GM19463 (cell line): Measurements from ENCODE around the gene SLC35F3.
"Not testable (repeated sequence)": the region's sequence is repeated elsewhere in the genome, so short reads cannot be mapped to it uniquely, and the experiment has no call there.

Source experiments
- ATAC-seq: cut with Tn5 transposase; IDR thresholded peaks from one replicate; pipeline ENCODE4 v1.9.1; 2021; ENCODE audit warnings: mild to moderate bottlenecking, moderate library complexity; ENCODE audit not compliant: unreplicated experiment

The SLC35F3 gene

DNA sequence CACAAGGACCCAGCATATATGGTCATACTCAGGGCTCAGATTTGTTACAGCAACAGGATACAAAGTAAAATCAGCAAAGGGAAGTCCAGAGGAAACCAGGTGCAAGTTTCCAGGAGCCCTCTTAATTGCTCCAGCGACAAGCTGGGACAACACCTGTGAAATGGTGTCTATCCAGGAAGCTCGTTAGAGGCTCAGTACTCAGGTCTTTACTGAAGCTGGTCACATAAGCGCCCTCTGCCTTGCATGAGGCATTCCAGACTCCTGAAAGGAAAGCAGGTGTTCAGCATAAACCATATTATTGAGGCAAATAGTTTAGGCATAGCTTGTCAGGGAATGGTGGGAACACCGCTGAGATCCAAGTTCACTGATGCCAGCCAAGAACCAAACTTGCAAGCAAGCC is 231.0 kb downstream of the SLC35F3 start:
- ATAC-seq: no peak

DNA sequence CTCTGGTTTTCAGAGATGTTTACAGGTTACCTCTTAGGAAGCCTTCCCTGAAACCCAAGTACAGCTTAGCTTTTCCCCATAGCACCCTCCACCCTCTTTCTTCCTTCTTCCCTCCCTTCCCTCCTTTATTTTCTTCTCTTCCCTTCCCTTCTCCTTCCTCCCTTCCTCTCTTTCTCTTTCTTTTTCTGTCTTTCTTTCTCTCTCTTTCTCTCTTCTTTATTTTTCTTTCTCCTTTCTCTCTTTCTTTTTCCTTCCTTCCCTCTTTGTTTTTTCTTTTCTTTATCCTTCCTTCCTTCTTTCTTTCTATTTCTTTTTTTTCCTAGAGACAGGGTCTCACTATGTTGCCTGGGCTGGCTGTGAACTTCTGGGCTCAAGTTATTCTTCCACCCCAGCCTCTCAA is 231.6 kb downstream of the SLC35F3 start:
- no peak for ATAC-seq

GRCh38 chr1:234139966-234140365 is 235.5 kb downstream of the SLC35F3 start:
- ATAC-seq: no peak

DNA sequence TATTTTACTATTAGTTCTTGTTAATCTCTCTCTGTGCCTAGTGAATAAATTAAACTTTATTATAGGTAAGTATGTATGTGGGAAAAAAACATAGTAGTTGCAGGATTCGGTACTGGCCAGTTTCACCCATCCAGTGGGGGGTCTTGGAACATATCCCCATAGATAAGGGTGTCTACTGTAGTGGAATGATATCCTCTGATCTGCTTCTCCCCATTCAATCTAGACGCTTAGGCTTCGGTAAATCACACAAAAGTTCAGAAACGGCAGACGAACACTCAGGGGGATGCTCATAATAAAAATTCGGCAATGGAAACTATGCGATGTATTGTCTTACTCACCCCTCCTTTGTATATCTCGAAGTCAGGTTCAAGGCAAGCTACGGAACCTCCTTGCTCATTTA is 235.9 kb downstream of the SLC35F3 start:
- ATAC-seq: no peak

DNA sequence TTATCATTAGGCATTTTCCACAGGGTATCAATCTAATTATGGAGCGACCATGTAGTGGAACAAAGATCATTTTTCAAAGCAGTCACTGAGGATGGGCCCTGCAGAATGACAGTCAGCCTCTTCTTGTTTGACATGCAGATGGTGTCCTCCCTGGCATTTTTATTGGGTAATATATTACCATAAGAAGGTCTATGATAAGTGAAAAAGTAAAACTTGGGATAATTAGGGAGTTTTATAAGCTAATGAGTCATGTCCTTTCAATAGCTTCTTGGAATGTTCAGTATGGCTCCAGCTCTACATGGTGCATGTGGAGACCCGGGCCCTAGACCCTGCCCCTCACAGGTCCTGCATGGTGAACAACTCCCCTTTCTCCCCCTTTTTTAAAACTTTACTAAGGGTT is 236.5 kb downstream of the SLC35F3 start:
- no peak for ATAC-seq

DNA sequence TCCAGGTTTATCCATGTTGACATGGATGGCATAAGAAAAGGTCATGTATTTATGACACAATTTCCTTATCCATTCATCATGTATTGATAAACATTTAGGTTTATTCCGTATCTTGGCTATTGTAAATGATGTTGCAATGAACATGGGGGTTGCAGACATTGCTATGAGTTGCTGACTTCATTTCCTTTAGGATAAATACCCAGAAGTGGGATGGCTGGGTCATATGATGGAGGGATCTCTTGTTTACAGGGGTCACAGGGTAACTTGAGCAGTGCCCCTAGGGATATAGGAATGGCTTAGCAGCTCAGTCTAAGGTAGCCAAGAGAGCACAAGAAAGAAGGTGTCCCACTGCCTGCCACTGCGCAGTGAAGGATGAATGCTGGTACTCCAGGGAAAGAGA is 239.2 kb downstream of the SLC35F3 start:
- ATAC-seq: no peak

DNA sequence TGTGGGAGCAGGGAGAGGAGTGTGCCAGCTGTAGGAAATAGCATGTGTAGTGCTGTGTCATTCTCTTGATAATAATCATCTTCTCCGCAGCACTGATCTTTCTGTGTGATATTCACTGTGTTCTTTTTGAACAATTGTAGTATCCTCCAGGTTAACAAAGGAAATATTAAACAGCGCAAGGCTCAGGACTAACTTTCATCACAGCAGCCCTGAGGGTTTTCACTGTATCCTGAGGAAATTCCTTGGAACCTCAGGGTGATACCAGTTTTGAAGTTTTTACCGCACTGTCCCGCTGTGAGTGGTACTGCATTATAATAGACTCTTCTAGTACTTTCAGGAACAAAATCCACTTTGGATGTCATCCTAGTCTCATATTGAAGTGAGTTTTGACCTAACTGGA is 240.4 kb downstream of the SLC35F3 start:
- ATAC-seq: no peak

DNA sequence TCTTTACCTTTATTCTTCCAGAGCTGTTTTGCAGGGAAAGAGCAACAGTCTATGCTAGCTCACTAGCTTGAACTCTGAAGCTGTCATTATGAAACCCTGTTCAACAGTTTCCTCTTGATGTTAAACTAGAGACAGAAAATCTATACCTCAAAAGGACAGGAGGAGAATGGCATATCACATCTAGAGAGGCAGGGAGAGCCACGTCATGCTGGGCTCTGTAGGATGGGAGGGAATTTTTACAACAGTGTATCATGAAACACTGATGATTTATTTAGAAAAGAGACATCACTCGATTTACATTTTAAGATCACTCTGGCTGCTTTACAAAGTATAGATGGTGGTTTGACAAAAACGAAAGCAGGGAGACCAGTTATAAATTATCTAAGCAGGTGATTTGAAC is 243.9 kb downstream of the SLC35F3 start:
- no peak for ATAC-seq

GRCh38 chr1:234148816-234149215 is 244.3 kb downstream of the SLC35F3 start:
- ATAC-seq: no peak

GRCh38 chr1:234149217-234149616 is 244.7 kb downstream of the SLC35F3 start:
- ATAC-seq: no peak

DNA sequence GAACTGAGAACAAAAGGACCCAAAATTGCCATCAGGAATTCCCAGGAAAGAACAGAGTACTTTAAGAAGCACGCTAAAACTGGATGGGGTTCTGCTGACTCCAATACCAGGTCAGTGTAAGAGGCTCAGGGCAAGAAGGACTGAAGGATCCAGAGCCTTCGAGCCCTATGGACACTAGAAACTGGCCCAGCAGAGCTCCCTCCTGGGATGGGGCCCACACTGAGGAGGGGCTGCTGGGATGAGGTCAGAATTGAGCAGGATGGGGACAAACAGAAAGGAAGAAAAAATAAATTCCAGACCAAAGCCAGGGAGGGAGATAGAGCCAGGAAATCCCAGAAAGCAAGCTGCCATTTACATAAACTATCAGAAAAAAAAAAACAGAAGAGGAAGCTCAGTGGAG is 246.4 kb downstream of the SLC35F3 start:
- ATAC-seq: no peak

GRCh38 chr1:234152344-234152743 is 247.9 kb downstream of the SLC35F3 start:
- ATAC-seq: not testable (repeated sequence)

- no peak for ATAC-seq
Measured at GRCh38 chr1:234154320-234155251, 250.1 kb downstream of the SLC35F3 start.

DNA sequence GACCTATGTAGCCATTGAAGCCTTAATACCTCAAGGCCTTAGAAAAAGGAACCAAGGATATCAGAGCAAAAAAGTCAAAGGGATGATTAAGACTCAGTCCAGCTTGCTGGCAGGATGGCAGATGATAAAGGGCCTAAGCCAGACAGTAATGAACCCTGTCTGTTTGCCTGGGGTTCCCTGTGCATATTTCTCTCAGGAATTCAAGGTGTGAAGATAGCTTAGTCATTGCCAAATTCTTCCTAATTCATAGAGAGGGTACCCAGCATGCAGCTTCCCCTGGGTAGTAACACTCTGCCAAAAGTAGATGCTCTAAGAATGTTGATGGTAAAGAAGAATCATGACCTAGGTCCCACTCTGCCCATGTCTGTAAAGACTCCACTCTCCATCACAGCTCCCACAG is 258.2 kb downstream of the SLC35F3 start:
- no peak for ATAC-seq

DNA sequence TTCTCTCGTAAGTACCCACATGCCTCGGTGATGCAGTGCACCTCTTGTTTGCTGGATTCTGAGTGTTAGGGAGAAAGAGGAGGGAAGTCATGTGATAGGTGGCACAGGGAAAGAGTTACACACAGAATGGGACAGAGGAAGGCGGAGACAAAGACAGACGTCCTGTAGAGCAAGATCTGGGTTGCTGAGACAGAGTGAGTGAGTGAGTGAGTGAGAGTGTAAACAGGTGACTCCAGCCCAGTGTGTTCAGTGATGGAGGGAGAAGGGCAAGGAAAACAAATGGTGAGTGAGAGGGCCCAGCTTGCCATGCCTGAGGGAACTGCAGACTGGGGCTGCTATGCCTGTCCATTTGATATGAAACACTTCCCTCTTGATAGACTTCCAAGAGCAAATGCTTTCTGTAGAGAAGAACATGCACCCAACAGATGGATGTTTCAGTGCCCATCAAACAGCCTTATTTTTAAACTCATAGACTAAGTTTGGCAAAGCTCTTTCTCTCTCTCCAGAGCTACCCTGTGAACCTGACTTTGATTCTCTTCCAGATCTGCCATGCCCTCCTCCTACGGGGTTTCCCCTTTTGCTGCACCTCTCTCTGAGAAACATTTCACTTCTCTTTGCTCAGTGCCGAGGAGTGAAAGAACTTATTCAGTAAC is 258.9 kb downstream of the SLC35F3 start:
- ATAC-seq: no peak

- ATAC-seq: no peak
Measured at GRCh38 chr1:234164098-234164709, 259.7 kb downstream of the SLC35F3 start.

DNA sequence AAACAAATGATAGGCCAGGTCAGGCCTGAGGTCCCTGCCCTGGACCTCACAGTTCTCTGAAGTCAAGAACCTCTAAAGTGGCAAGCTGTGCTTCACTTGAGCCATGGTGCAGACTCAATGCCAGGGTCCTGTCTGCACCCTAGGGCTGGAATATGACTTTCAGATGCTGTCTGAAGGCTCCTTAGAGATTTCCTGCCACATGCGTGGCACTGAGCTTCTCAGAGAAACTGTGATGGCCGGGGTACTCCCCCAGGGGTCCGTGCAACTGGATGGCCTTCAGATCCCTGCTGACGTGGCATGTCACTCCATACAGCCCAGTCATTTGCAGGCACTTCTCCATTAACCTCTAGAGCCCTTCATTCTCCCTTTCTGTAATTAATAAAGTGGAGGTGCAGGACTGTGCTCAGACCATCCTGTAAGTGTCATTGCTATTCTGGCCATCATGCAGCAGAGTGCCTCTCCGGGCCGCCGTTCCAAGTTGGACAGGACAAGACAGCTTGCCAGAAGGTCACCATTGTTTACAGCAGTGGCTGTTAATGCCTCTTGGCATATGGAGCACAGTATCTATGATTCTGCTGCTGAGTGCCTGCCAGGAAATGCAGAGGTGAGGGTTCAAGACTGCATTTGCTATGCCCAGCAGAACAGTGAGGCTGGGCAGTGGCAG is 263.7 kb downstream of the SLC35F3 start:
- no peak for ATAC-seq

DNA sequence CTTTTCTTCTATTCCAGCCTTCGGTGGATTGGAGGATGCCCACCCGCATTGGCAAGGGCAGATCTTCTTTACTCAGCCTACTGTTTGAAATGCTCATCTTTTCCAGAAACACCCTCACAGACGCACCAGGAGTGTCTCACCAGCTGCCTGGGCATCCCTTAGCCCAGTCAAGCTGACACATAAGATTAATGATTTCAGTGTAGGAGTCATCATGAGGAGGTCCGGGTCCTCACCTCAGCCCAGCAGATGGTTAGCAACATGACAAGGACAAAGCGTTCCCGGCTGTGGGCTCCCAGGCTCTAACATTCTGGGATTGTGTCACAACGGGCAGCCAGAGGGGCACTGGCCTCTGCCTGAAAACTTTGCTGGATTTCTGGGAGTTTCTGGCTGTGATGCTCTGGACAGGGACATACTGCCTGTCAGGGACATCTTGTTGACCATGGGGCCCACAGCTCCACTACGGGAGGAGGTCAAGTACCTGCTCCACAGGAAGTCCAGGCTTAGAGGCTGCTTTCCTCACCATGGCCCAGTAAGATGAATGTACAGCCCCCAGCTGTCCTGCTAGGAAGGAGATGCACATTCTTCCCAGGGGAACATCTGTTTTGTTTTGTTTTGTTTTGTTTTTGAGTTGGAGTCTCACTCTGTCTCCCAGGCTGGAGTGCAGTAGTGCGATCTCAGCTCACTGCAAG is 264.8 kb downstream of the SLC35F3 start:
- ATAC-seq: no peak

DNA sequence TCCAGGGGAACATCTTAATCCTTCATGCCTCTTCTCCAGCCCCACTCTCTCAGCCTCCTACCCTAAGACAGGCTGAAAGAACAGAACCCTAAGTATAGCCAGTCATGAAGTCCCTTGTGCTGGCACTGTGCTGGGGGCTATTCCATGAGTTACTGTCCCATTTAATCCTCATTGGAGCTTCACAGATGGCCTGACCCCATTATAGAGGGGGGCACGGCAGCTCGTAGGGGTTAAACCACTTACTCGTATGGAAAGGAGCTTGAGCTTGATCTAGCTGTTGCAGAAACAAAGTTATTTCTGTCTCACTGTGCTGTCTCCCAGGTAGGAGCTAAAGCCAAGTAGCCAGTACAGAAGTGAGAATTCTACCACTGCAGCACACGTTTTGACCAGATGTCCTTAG is 265.6 kb downstream of the SLC35F3 start:
- no peak for ATAC-seq

- ATAC-seq: no peak
Measured at GRCh38 chr1:234170622-234171021, 266.1 kb downstream of the SLC35F3 start.

- no peak for ATAC-seq
Measured at GRCh38 chr1:234173968-234174367, 269.5 kb downstream of the SLC35F3 start.
